ENCODE data around the gene FCHO2. TPM values are rescaled to one million over a fixed set of nuclear protein-coding genes. Genes with fewer than 3 reads are reported as not detected.
A peak's percentile ranks its signal among the peaks of the same experiment; 100 is the strongest.
"Not testable (repeated sequence)": the region's sequence is repeated elsewhere in the genome, so short reads cannot be mapped to it uniquely, and the experiment has no call there.

Gene FCHO2
- total and polyA plus RNA-seq, 5 experiments from 2014 or later: 0.11 to 6.3 (median 1.4) TPM

- Mint-ChIP-seq H3K27ac (no peak overlapping the region), H3K4me3 (no peak overlapping the region), H3K9me3 (no peaks in the 10 kb centered on the region), H3K4me1 (no peaks in the 10 kb centered on the region), H3K36me3 (no peaks in the 10 kb centered on the region), H3K27me3 (peaks cover 19 to 69% (median 28%) of the 10 kb centered on the region in 5 donors)
- POLR2A ChIA-PET: no interaction called here
- ATAC-seq: no peak
- no peak for DNase-seq
Measured at GRCh38 chr5:72938206-72938605, 17.6 kb upstream of the FCHO2 start.

GRCh38 chr5:72940082-72940481, 15.8 kb upstream of the FCHO2 start:
- no peaks in the 10 kb centered on the region for H3K36me3 Mint-ChIP-seq
- DNase-seq (no peak), ATAC-seq (no peak)
- POLR2A ChIA-PET: no interaction called here
- H3K27ac Mint-ChIP-seq: no peak overlapping the region
- no peaks in the 10 kb centered on the region for H3K4me1 Mint-ChIP-seq
- no peak overlapping the region for H3K4me3 Mint-ChIP-seq
- H3K27me3 Mint-ChIP-seq: peaks cover 19 to 54% (median 23%) of the 10 kb centered on the region in 5 donors
- no peaks in the 10 kb centered on the region for H3K9me3 Mint-ChIP-seq

- peaks cover 19 to 40% (median 25%) of the 10 kb centered on the region in 5 donors for H3K27me3 Mint-ChIP-seq
- H3K36me3 Mint-ChIP-seq: no peaks in the 10 kb centered on the region
- POLR2A ChIA-PET: no interaction called here
Measured at GRCh38 chr5:72943307-72943706, 12.5 kb upstream of the FCHO2 start.

GRCh38 chr5:72947498-72947897, 8.3 kb upstream of the FCHO2 start:
- no peak overlapping the region for H3K27ac Mint-ChIP-seq
- H3K36me3 Mint-ChIP-seq: no peaks in the 10 kb centered on the region
- no peak for DNase-seq
- peaks cover 15 to 37% (median 21%) of the 10 kb centered on the region in 5 donors for H3K27me3 Mint-ChIP-seq
- no peaks in the 10 kb centered on the region for H3K9me3 Mint-ChIP-seq
- ATAC-seq: no peak
- POLR2A ChIA-PET: no interaction called here
- no peak overlapping the region for H3K4me3 Mint-ChIP-seq
- H3K4me1 Mint-ChIP-seq: no peaks in the 10 kb centered on the region

More at GRCh38 chr5:72943307-72943706, 12.5 kb upstream of the FCHO2 start:
- Mint-ChIP-seq H3K4me3 (no peak overlapping the region), H3K4me1 (no peaks in the 10 kb centered on the region), H3K9me3 (no peaks in the 10 kb centered on the region), H3K27ac (no peak overlapping the region)
- DNase-seq: no peak
- no peak for ATAC-seq

- peaks cover 21 to 41% (median 30%) of the 10 kb centered on the region in 5 donors for H3K27me3 Mint-ChIP-seq
- DNase-seq (no peak), ATAC-seq (no peak)
- no peaks in the 10 kb centered on the region for H3K36me3 Mint-ChIP-seq
- H3K4me3 Mint-ChIP-seq: no peak overlapping the region
- H3K27ac Mint-ChIP-seq: no peak overlapping the region
- POLR2A ChIA-PET: no interaction called here
- no peaks in the 10 kb centered on the region for H3K9me3 Mint-ChIP-seq
- no peaks in the 10 kb centered on the region for H3K4me1 Mint-ChIP-seq
Measured at GRCh38 chr5:72949481-72949880, 6.4 kb upstream of the FCHO2 start.

- H3K4me3 Mint-ChIP-seq: no peak overlapping the region
- no peak for ATAC-seq
- H3K4me1 Mint-ChIP-seq: peaks cover 10 to 18% (median 14%) of the 10 kb centered on the region in 4 donors
- POLR2A ChIA-PET: no interaction called here
- no peak overlapping the region for H3K27ac Mint-ChIP-seq
- peaks cover 0 to 3% (median 0%) of the 10 kb centered on the region in 9 donors for H3K9me3 Mint-ChIP-seq
- peaks cover 27 to 55% (median 32%) of the 10 kb centered on the region in 5 donors for H3K27me3 Mint-ChIP-seq
- DNase-seq: no peak
- no peaks in the 10 kb centered on the region for H3K36me3 Mint-ChIP-seq
Measured at GRCh38 chr5:72951671-72952468, 4.0 kb upstream of the FCHO2 start.

- H3K36me3 Mint-ChIP-seq: no peaks in the 10 kb centered on the region
- peak overlapping the region in 9 of 10 donors; percentile 25 to 96 (median 93) for H3K4me3 Mint-ChIP-seq
- H3K9me3 Mint-ChIP-seq: peaks cover 0 to 5% (median 0%) of the 10 kb centered on the region in 9 donors
- ATAC-seq: no peak
- no peak overlapping the region for H3K27ac Mint-ChIP-seq
- no peak for DNase-seq
- H3K27me3 Mint-ChIP-seq: peaks cover 22 to 60% (median 41%) of the 10 kb centered on the region in 5 donors
- POLR2A ChIA-PET: no interaction called here
- peaks cover 10 to 25% (median 16%) of the 10 kb centered on the region in 4 donors for H3K4me1 Mint-ChIP-seq
Measured at GRCh38 chr5:72954389-72954788, 1.5 kb upstream of the FCHO2 start.

- Mint-ChIP-seq H3K27ac (peak overlapping the region in 9 of 10 donors; percentile 54 to 93 (median 83)), H3K36me3 (peaks cover 0 to 2% (median 0%) of the 10 kb centered on the region in 3 donors), H3K4me1 (peaks cover 10 to 25% (median 16%) of the 10 kb centered on the region in 4 donors), H3K4me3 (peak overlapping the region; percentile 86 to 98 (median 93)), H3K9me3 (peaks cover 0 to 6% (median 0%) of the 10 kb centered on the region in 9 donors), H3K27me3 (peaks cover 24 to 60% (median 45%) of the 10 kb centered on the region in 5 donors)
- peak; percentile 20 to 28 for ATAC-seq
- POLR2A ChIA-PET: interaction anchor here (1.2 kb wide), 1 partner anchor 246 kb away, joined by 3 read pairs; no protein-coding TSS in a partner anchor
- no peak for DNase-seq
Measured at GRCh38 chr5:72955143-72955767, 586 bp upstream of the FCHO2 start.

- Mint-ChIP-seq H3K9me3 (peaks cover 0 to 6% (median 0%) of the 10 kb centered on the region in 9 donors), H3K4me3 (peak overlapping the region; percentile 75 to 95 (median 88)), H3K27ac (peak overlapping the region in 7 of 10 donors; percentile 3 to 86 (median 29)), H3K36me3 (peaks cover 0 to 2% (median 0%) of the 10 kb centered on the region in 3 donors), H3K27me3 (peaks cover 24 to 59% (median 45%) of the 10 kb centered on the region in 5 donors), H3K4me1 (peaks cover 10 to 25% (median 16%) of the 10 kb centered on the region in 4 donors)
- POLR2A ChIA-PET: interaction anchor here (1.0 to 1.2 kb wide), 2 partner anchors 43 to 245 kb away, joined by 3 read pairs; no protein-coding TSS in a partner anchor
- ATAC-seq: peak; percentile 42 to 52
- peak in 8 of 10 donors; percentile 3 to 40 (median 22) for DNase-seq
Measured at GRCh38 chr5:72956324-72957140, 691 bp downstream of the FCHO2 start.

- DNase-seq: no peak
- Mint-ChIP-seq H3K27me3 (peaks cover 25 to 66% (median 41%) of the 10 kb centered on the region in 5 donors), H3K27ac (no peak overlapping the region), H3K36me3 (peaks cover 0 to 2% (median 0%) of the 10 kb centered on the region in 3 donors), H3K4me3 (peak overlapping the region in 9 of 10 donors; percentile 25 to 95 (median 76)), H3K9me3 (peaks cover 0 to 6% (median 0%) of the 10 kb centered on the region in 9 donors), H3K4me1 (peaks cover 10 to 25% (median 16%) of the 10 kb centered on the region in 4 donors)
- ATAC-seq: no peak
- POLR2A ChIA-PET: no interaction called here
Measured at GRCh38 chr5:72957337-72957736, 1.5 kb downstream of the FCHO2 start.

- no peak for DNase-seq
- Mint-ChIP-seq H3K27ac (no peak overlapping the region), H3K4me3 (no peak overlapping the region), H3K36me3 (peaks cover 0 to 2% (median 0%) of the 10 kb centered on the region in 3 donors), H3K9me3 (peaks cover 0 to 6% (median 0%) of the 10 kb centered on the region in 9 donors), H3K27me3 (peaks cover 17 to 63% (median 33%) of the 10 kb centered on the region in 5 donors), H3K4me1 (peaks cover 10 to 25% (median 16%) of the 10 kb centered on the region in 4 donors)
- POLR2A ChIA-PET: no interaction called here
- ATAC-seq: no peak
Measured at GRCh38 chr5:72959257-72959656, 3.4 kb downstream of the FCHO2 start.

GRCh38 chr5:72974481-72974880, 18.6 kb downstream of the FCHO2 start:
- H3K27me3 Mint-ChIP-seq: peaks cover 1 to 16% (median 5%) of the 10 kb centered on the region in 5 donors
- POLR2A ChIA-PET, H3K36me3 Mint-ChIP-seq, H3K4me3 Mint-ChIP-seq, H3K4me1 Mint-ChIP-seq, H3K27ac Mint-ChIP-seq, DNase-seq, ATAC-seq: not testable (repeated sequence)
- peaks cover 0 to 20% (median 2%) of the 10 kb centered on the region in 9 donors for H3K9me3 Mint-ChIP-seq

Data from naive thymus-derived CD8-positive, alpha-beta T cell (primary cell).